ENCODE measurements around the gene CALHM2. TPM values are rescaled to one million over a fixed set of nuclear protein-coding genes. Genes with fewer than 3 reads are reported as not detected.

CALHM2 gene
- total and polyA plus RNA-seq, 2 donors (not counting 1 experiment from before 2014, with no cell fraction given): 16.3 to 42.8 TPM

GRCh38 chr10:103444478-103444877 is 7.7 kb downstream of the CALHM2 start:
- TF ChIP-seq CTCF (IDR thresholded peaks at IDR 0.05) (no peak), EZH2 (IDR thresholded peaks at IDR 0.05; ENCODE audit: borderline replicate concordance, insufficient read depth, low read depth, low read length, poor library complexity, severe bottlenecking) (no peak)
- H4K20me1 ChIP-seq (ENCODE audit: control insufficient read depth, insufficient read depth, low read length, poor library complexity, severe bottlenecking): no peaks in the 10 kb centered on the region

GRCh38 chr10:103443475-103444185 is 8.5 kb downstream of the CALHM2 start:
- intact Hi-C loops (cut with micrococcal nuclease): no loop called here
- WGBS (ENCODE audit: insufficient coverage): 92% methylated on average over 23 of the region's 23 CpGs
- peak overlapping the region; percentile 46 for H3K27ac Mint-ChIP-seq
- H3K27me3 Mint-ChIP-seq: no peaks in the 10 kb centered on the region
- Histone ChIP-seq H3K4me3 (ENCODE audit: control extremely low read depth in 1 of 5, extremely low read depth in 1 of 5, insufficient read depth in 1 of 5, low read depth in 2 of 5, low read length in 4 of 5) (no peak overlapping the region), H3K27me3 (replicated peaks in 1 of 4; ENCODE audit: control extremely low read depth in 1 of 4, control insufficient read depth in 3 of 4, insufficient read depth in 4 of 4, low read length in 3 of 4) (no peaks in the 10 kb centered on the region), H3K4me1 (ENCODE audit: control insufficient read depth in 2 of 2, insufficient read depth in 2 of 2, low read length in 2 of 2) (no peaks in the 10 kb centered on the region), H3K9me3 (ENCODE audit: control extremely low read depth in 1 of 3, control insufficient read depth in 2 of 3, insufficient read depth in 1 of 3, low read length in 2 of 3) (no peaks in the 10 kb centered on the region), H2AFZ (ENCODE audit: insufficient read depth, low read depth, low read length, poor library complexity, severe bottlenecking) (no peak overlapping the region), H3K79me2 (ENCODE audit: control insufficient read depth, insufficient read depth, low read length) (no peaks in the 10 kb centered on the region), H3K27ac (ENCODE audit: low read length in 2 of 2) (no peak overlapping the region), H4K20me1 (ENCODE audit: control insufficient read depth, insufficient read depth, low read length, poor library complexity, severe bottlenecking) (no peaks in the 10 kb centered on the region), H3K4me2 (replicated peaks; ENCODE audit: low read depth, low read length, poor library complexity, severe bottlenecking) (no peak overlapping the region), H3K36me3 (replicated peaks in 1 of 2; ENCODE audit: control extremely low read depth in 1 of 2, control insufficient read depth in 1 of 2, extremely low read depth in 1 of 2, insufficient read depth in 2 of 2, low read length in 1 of 2) (peaks cover 0 to 80% of the 10 kb centered on the region in 2 experiments), H3K9ac (ENCODE audit: low read length) (no peak overlapping the region)
- H3K4me1 Mint-ChIP-seq: peaks cover under 1% of the 10 kb centered on the region
- H3K9me3 Mint-ChIP-seq (ENCODE audit: insufficient read depth): no peaks in the 10 kb centered on the region
- ChIA-PET CTCF (interaction anchor here (1.0 to 2.0 kb wide), 5 partner anchors 9 to 41 kb away, joined by 3 to 10 read pairs (median 4); partner anchors contain the start of gene CALHM2), POLR2A (no interaction called here)
- H3K4me3 Mint-ChIP-seq: no peak overlapping the region
- no peak for ATAC-seq (ENCODE audit: low read depth)
- no peak for DNase-seq
- TF ChIP-seq CTCF (IDR thresholded peaks at IDR 0.05): no peak
- no peak for TF ChIP-seq EZH2 (IDR thresholded peaks at IDR 0.05; ENCODE audit: borderline replicate concordance, insufficient read depth, low read depth, low read length, poor library complexity, severe bottlenecking)

More at GRCh38 chr10:103444478-103444877, 7.7 kb downstream of the CALHM2 start:
- DNase-seq: no peak
- intact Hi-C loops (cut with micrococcal nuclease): no loop called here
- Histone ChIP-seq H3K9ac (ENCODE audit: low read length) (no peak overlapping the region), H2AFZ (ENCODE audit: insufficient read depth, low read depth, low read length, poor library complexity, severe bottlenecking) (no peak overlapping the region), H3K4me1 (ENCODE audit: control insufficient read depth in 2 of 2, insufficient read depth in 2 of 2, low read length in 2 of 2) (peaks cover 0 to 5% of the 10 kb centered on the region in 2 donors), H3K9me3 (ENCODE audit: control extremely low read depth in 1 of 3, control insufficient read depth in 2 of 3, insufficient read depth in 1 of 3, low read length in 2 of 3) (no peaks in the 10 kb centered on the region), H3K4me2 (replicated peaks; ENCODE audit: low read depth, low read length, poor library complexity, severe bottlenecking) (no peak overlapping the region), H3K4me3 (ENCODE audit: control extremely low read depth in 1 of 5, extremely low read depth in 1 of 5, insufficient read depth in 1 of 5, low read depth in 2 of 5, low read length in 4 of 5) (no peak overlapping the region), H3K36me3 (replicated peaks in 1 of 2; ENCODE audit: control extremely low read depth in 1 of 2, control insufficient read depth in 1 of 2, extremely low read depth in 1 of 2, insufficient read depth in 2 of 2, low read length in 1 of 2) (peaks cover 0 to 76% of the 10 kb centered on the region in 2 experiments), H3K27ac (ENCODE audit: low read length in 2 of 2) (no peak overlapping the region), H3K27me3 (replicated peaks in 1 of 4; ENCODE audit: control extremely low read depth in 1 of 4, control insufficient read depth in 3 of 4, insufficient read depth in 4 of 4, low read length in 3 of 4) (no peaks in the 10 kb centered on the region), H3K79me2 (ENCODE audit: control insufficient read depth, insufficient read depth, low read length) (no peaks in the 10 kb centered on the region)
- Mint-ChIP-seq H3K4me1 (peaks cover 9% of the 10 kb centered on the region), H3K9me3 (ENCODE audit: insufficient read depth) (no peaks in the 10 kb centered on the region), H3K27ac (peak overlapping the region; percentile 43), H3K4me3 (no peak overlapping the region), H3K27me3 (no peaks in the 10 kb centered on the region)
- WGBS (ENCODE audit: insufficient coverage): 94% methylated on average over 10 of the region's 10 CpGs
- ATAC-seq (ENCODE audit: low read depth): no peak
- CTCF ChIA-PET: interaction anchor here (1.2 to 3.1 kb wide), 2 partner anchors 21 to 39 kb away, joined by 4 to 7 read pairs; no protein-coding TSS in a partner anchor
- POLR2A ChIA-PET: no interaction called here

All from B cell (primary cell).